GM12878 (cell line): ENCODE results near the gene SGSM2. TPM values are rescaled to one million over a fixed set of nuclear protein-coding genes. Genes with fewer than 3 reads are reported as not detected.

Source experiments
- ATF2 ChIP-seq: IDR thresholded peaks from 2 replicates; pipeline ENCODE4 v1.6.1; 2012; ENCODE audit warnings: low read length, inconsistent platforms
- BCL3 ChIP-seq: IDR thresholded peaks from 2 replicates; pipeline ENCODE4 v1.6.1; 2011; ENCODE audit warnings: borderline replicate concordance, low read depth, mild to moderate bottlenecking, moderate library complexity, low read length; ENCODE audit not compliant: insufficient read depth, poor library complexity, severe bottlenecking
- DPF2 ChIP-seq: fragments of 450-650 bp; IDR thresholded peaks from 2 replicates; pipeline ENCODE4 v1.6.1; 2017; ENCODE audit warnings: mild to moderate bottlenecking
- E4F1 ChIP-seq: fragments of 450-650 bp; IDR thresholded peaks from 2 replicates; pipeline ENCODE4 v1.6.1; 2018; ENCODE audit warnings: borderline replicate concordance, mild to moderate bottlenecking; ENCODE audit not compliant: partially characterized antibody
- EED ChIP-seq: sonication (generic); IDR thresholded peaks from 2 replicates; pipeline ENCODE4 v1.6.1; 2016; ENCODE audit warnings: antibody characterized with exemption, low read depth
- IKZF2 ChIP-seq, 2 experiments: fragments of 450-650 bp; IDR thresholded peaks; 2 replicates each; pipeline ENCODE4 v1.6.1; 2017; ENCODE audit warnings: mild to moderate bottlenecking in 2 of 2, moderate library complexity in 2 of 2
- PBX3 ChIP-seq: IDR thresholded peaks from 2 replicates; pipeline ENCODE4 v1.6.1; 2011; ENCODE audit warnings: mild to moderate bottlenecking, low read depth, low read length, moderate library complexity; ENCODE audit not compliant: insufficient replicate concordance
- RAD21 ChIP-seq: IDR thresholded peaks from 2 replicates; pipeline ENCODE4 v1.6.1; 2011; ENCODE audit warnings: mild to moderate bottlenecking, low read depth, low read length, moderate library complexity; ENCODE audit not compliant: insufficient read depth
- RB1 ChIP-seq: fragments of 450-650 bp; formaldehyde crosslinking; IDR thresholded peaks from 2 replicates; pipeline ENCODE4 v1.6.1; 2017; ENCODE audit warnings: mild to moderate bottlenecking, borderline replicate concordance
- REST ChIP-seq: IDR thresholded peaks from 2 replicates; pipeline ENCODE4 v1.6.1; 2012; ENCODE audit warnings: mild to moderate bottlenecking, low read depth, low read length
- RFX5 ChIP-seq: IDR thresholded peaks from 2 replicates; pipeline ENCODE4 v1.6.1; 2011; ENCODE audit warnings: low read depth, low read length, improper control_type of control experiment
- RUNX3 ChIP-seq: IDR thresholded peaks from 2 replicates; pipeline ENCODE4 v1.6.1; 2012; ENCODE audit warnings: low read length, inconsistent platforms
- SIX5 ChIP-seq: IDR thresholded peaks from 2 replicates; pipeline ENCODE4 v1.6.1; 2011; ENCODE audit warnings: mild to moderate bottlenecking, low read depth, low read length, moderate library complexity; ENCODE audit not compliant: severe bottlenecking
- SPI1 ChIP-seq: IDR thresholded peaks from 2 replicates; pipeline ENCODE4 v1.6.1; 2011; ENCODE audit warnings: low read depth, mild to moderate bottlenecking, low read length, moderate library complexity, borderline replicate concordance; ENCODE audit not compliant: insufficient read depth
- YBX1 ChIP-seq: fragments of 450-650 bp; IDR thresholded peaks from 2 replicates; pipeline ENCODE4 v1.6.1; 2016; ENCODE audit warnings: antibody characterized with exemption
- ZBED1 ChIP-seq: IDR thresholded peaks from 2 replicates; pipeline ENCODE4 v1.6.1; 2016; ENCODE audit warnings: borderline replicate concordance
- ZNF274 ChIP-seq: IDR thresholded peaks from one replicate; pipeline ENCODE4 v1.8.0; 2011; ENCODE audit not compliant: insufficient read length, insufficient read depth
- polyA plus RNA-seq, 11 experiments: library from polyadenylated mRNA; depleted of rRNA in 4 of 11; unstranded in 6 of 11; stranded (reverse) in 5 of 11; fragments of >200 nt; fragmentation: Nextera tagmentation in 4 of 11; fragmentation: Illumina TruSeq in 1 of 11; extraction: Ambion mirVana in 4 of 11; extraction: Trizol in 1 of 11; gene quantifications; 1 replicate in 1 of 11; 2 replicates in 10 of 11; pipeline versions ENCODE4 v1.2.1 to v1.2.3, GENCODE V29; 2011 to 2016; ENCODE audit warnings: inconsistent platforms in 2 of 11, missing spikeins in 2 of 11, low read depth in 1 of 11
- total RNA-seq, 4 experiments: library from RNA; depleted of rRNA in 3 of 4; stranded (reverse); fragments of >200 nt in 3 of 4; fragmentation: Illumina TruSeq in 1 of 4; extraction: Trizol in 1 of 4; gene quantifications; 2 replicates each; pipeline versions ENCODE4 v1.2.1 to v1.2.3, GENCODE V29; 2013 to 2021

SGSM2 gene
- total and polyA plus RNA-seq, 10 of the 15 experiments (the other 5 are each of a cell fraction or from before 2014, with no cell fraction given): 0.50 to 50.9 (median 18.5) TPM

- no peak for TF ChIP-seq REST
- TF ChIP-seq BCL3: no peak
- TF ChIP-seq RUNX3: peak; percentile 36; the same call in 1 of the 2 replicates
- no peak for TF ChIP-seq SIX5
- TF ChIP-seq DPF2: no peak
- TF ChIP-seq ZNF274: no peak
- TF ChIP-seq IKZF2 (IDR thresholded peaks at IDR 0.05): peak; percentile 58 to 60; a peak in 3 of 4 replicates
- no peak for TF ChIP-seq ATF2
- TF ChIP-seq E4F1: no peak
- TF ChIP-seq SPI1: peak; percentile 29; the same call in 1 of the 2 replicates
- no peak for TF ChIP-seq ZBED1
- TF ChIP-seq YBX1: no peak
- TF ChIP-seq RAD21: no peak
- TF ChIP-seq EED: peak; percentile 58; the same call in 1 of the 2 replicates
- TF ChIP-seq RFX5: 0 out of 2 replicates have a peak, but pooled peaks have one; percentile 62
- no peak for TF ChIP-seq RB1
- TF ChIP-seq PBX3: no peak
These were observed 59.4 kb downstream of the SGSM2 start (continued) for GRCh38 chr17:2396568-2397246.
